IPS-11a (cell line): ENCODE results near the gene SEMA5A.

Source experiments
- H3K4me3 ChIP-seq: one replicate; pipeline ENCODE4 v1.5.1; 2013; ENCODE audit warnings: low read depth, low read length, control low read depth

Gene SEMA5A

GRCh38 chr5:9297134-9297533 is 248.7 kb downstream of the SEMA5A start:
- no peak overlapping the region for H3K4me3 ChIP-seq

- H3K4me3 ChIP-seq = no peak overlapping the region
Measured at GRCh38 chr5:9295466-9295801, 250.4 kb downstream of the SEMA5A start.

- no peak overlapping the region for H3K4me3 ChIP-seq
Measured at GRCh38 chr5:9294793-9295465, 250.9 kb downstream of the SEMA5A start.

- no peak overlapping the region for H3K4me3 ChIP-seq
Measured at GRCh38 chr5:9288234-9288633, 257.6 kb downstream of the SEMA5A start.

- H3K4me3 ChIP-seq = no peak overlapping the region
Measured at GRCh38 chr5:9284781-9285307, 261.0 kb downstream of the SEMA5A start.

GRCh38 chr5:9284272-9284671 is 261.6 kb downstream of the SEMA5A start:
- no peak overlapping the region for H3K4me3 ChIP-seq

- H3K4me3 ChIP-seq = no peak overlapping the region
Measured at GRCh38 chr5:9283473-9283872, 262.4 kb downstream of the SEMA5A start.

- H3K4me3 ChIP-seq = no peak overlapping the region
Measured at GRCh38 chr5:9283021-9283420, 262.9 kb downstream of the SEMA5A start.

- H3K4me3 ChIP-seq = no peak overlapping the region
Measured at GRCh38 chr5:9282211-9282610, 263.7 kb downstream of the SEMA5A start.

GRCh38 chr5:9279774-9280173 is 266.1 kb downstream of the SEMA5A start:
- no peak overlapping the region for H3K4me3 ChIP-seq

GRCh38 chr5:9278921-9279603 is 266.8 kb downstream of the SEMA5A start:
- no peak overlapping the region for H3K4me3 ChIP-seq

- no peak overlapping the region for H3K4me3 ChIP-seq
Measured at GRCh38 chr5:9269014-9269413, 276.9 kb downstream of the SEMA5A start.

GRCh38 chr5:9268226-9268625 is 277.6 kb downstream of the SEMA5A start:
- no peak overlapping the region for H3K4me3 ChIP-seq

- H3K4me3 ChIP-seq = no peak overlapping the region
Measured at GRCh38 chr5:9265441-9266287, 280.2 kb downstream of the SEMA5A start.

GRCh38 chr5:9264301-9264700 is 281.6 kb downstream of the SEMA5A start:
- no peak overlapping the region for H3K4me3 ChIP-seq

- H3K4me3 ChIP-seq = no peak overlapping the region
Measured at GRCh38 chr5:9263656-9264055, 282.2 kb downstream of the SEMA5A start.

- H3K4me3 ChIP-seq = no peak overlapping the region
Measured at GRCh38 chr5:9251379-9251980, 294.4 kb downstream of the SEMA5A start.

- H3K4me3 ChIP-seq = no peak overlapping the region
Measured at GRCh38 chr5:9249231-9249630, 296.6 kb downstream of the SEMA5A start.

GRCh38 chr5:9245071-9245470 is 300.8 kb downstream of the SEMA5A start:
- H3K4me3 ChIP-seq = no peak overlapping the region

GRCh38 chr5:9244417-9244816 is 301.5 kb downstream of the SEMA5A start:
- H3K4me3 ChIP-seq = no peak overlapping the region
